TTC549 (cell line): ENCODE measurements around the gene NCKAP5.
A peak's percentile ranks its signal among the peaks of the same experiment; 100 is the strongest.

ENCODE experiments used
- FAIRE-seq: peaks from 2 replicates; lab custom pipeline; 2012; peaks lifted over from hg19 to GRCh38; lab: Jason Lieb, UNC

NCKAP5 gene

DNA sequence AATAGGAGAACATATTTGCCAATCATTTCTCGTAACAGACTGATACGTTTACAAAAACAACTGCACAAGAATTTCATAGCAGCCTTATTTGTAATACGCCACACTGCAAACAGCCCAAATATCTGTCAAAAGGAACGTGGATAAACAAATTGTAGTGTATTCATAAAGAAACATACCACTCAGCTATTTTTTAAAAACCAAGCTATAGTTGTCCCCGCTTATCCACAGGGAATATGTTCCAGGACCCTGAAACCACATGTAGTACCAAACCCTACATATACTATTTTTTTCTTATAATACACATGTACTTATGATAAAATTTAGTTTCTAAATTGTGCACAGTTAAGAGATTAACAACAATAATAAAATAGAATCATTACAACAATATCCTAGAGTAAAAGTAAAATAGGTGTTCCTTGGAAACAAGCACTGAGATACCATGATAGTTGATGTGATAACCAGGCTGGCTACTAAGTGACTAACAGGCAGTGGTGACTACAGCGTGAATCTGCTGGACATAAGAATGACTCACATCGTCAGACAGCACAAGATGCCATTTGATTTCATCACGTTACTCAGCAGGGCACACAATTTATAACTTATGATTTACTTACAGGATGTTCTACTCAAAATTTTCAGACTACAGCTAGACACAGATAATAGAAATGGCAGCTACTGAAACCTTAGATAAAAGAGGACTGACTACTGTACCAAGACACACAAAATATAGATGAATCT is 367.4 kb downstream of the NCKAP5 start:
- no peak for FAIRE-seq

DNA sequence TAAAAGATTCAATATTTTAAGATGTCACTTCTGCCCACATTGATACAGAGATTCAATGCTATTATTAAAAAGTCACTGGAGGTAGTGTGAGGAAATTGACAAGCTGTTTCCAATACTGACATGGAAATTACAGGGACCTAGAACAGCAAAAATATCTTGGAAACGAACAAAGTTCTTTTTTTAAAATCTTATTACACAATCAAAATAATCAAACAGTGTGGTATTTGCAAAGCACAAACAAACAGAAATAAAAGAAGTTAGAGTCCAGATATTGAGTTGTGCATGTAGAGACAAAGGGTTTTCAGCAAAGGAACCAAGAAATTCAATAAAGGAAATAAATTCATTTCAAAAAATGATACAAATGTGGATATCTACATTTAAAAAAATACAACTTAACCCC is 369.6 kb downstream of the NCKAP5 start:
- no peak for FAIRE-seq

DNA sequence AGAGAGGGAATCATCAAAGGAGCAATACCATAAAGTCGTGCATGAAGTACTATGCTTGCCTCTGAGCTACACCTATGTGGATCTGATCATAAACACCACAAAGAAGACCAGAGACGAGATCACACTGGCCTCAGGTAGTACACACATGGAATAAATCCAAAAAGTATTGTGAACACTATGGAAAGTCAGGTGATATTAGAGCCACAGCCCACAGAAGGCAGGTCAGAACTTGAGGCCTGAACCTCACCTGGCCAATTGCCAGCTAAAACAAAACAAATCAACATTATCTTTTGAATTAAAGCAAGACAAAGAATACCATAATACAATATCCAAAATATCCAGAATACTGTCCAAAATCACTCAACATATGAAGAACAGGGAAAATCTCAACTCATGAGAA is 371.1 kb downstream of the NCKAP5 start:
- no peak for FAIRE-seq

DNA sequence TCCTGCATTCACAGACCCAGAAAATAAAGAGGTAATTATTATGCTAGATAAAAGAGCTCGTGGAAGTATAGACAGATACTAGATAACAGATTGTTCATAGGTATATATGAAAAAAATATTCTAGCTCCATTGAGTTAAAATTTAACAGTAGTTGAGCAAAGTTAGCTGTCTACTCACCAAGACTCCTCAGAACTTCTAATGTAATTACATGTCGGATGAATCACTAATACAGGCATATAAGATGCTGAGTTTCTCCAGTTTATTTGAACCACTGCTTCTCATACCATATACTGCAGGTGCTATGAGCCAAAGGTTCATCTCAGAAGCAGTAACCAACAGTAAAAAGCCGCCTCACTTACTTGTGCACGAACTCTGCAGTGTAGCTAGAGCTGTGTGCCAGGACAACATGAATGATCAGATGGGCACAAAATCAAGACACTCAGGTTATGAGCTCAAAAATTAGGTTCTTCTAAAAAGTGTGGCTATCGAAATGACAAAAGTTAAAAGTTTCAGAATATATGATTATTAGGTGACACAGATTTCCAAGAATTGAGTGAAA is 373.4 kb downstream of the NCKAP5 start:
- FAIRE-seq, result no peak

DNA sequence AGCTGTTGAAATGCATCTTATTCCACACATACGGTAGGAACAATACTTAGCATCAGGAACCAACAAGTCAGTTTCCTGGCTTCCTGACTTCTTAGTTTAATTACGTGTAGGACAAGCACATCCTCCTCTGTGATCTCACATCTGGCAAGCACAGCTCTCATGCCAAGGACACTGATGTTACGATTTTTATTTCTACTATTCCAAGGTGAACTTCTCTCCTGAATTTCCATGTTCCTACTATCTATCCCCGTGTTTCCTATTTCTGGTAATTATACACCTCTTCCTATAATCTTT is 374.0 kb downstream of the NCKAP5 start:
- FAIRE-seq, result no peak

DNA sequence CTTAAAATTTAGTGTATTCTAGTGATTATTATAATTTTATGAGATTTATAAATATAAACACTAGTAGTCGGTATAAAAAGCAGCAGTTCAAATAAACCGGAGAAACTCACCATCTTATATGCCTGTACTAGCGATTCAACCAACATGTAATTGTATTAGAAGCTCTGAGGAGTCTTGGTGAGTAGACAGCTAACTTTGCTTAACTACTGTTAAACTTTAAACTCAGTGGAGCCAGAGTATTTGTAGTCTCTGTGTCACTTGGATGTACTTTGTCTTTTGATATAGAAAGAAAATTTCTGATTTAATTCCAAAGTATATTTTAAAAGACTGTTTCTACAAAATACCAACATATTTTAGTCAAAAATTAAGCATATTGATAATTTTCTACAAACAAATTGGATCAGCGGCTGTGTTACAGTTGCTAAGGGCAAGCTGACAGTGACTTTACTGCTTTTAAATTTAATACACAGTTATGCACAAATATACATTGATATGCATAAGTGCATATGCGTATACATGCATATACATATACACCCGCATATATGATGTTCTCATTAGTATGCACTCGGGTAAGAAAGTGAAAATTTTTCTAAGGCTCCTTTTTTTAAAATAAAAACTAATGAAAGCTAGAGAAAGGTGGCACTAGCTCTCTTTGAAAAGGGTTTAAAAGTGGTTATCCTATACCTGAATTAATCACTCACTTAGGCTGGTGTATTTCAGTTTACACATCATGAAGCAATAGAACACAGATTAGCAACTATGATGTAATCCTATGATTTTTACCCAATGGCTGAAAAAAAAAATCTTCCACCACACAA is 374.5 kb downstream of the NCKAP5 start:
- no peak for FAIRE-seq

DNA sequence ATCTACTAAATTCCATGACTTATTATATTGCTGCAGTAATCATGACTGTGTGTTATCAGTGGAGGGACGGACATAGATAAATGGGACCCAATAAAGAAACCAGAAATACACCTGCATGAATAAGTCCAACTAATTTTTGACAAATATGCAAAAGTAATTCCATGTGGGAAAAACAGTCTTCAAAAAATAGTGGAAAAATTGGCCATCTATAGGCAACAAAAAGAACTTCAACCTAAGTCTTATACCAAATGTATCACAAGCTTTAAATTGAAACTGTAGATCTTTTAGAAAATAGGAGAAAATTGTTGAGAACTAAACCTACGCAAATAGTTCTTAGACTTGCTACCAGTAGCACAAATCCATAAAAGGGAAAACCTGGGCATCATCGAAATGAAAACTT is 376.2 kb downstream of the NCKAP5 start:
- no peak for FAIRE-seq

DNA sequence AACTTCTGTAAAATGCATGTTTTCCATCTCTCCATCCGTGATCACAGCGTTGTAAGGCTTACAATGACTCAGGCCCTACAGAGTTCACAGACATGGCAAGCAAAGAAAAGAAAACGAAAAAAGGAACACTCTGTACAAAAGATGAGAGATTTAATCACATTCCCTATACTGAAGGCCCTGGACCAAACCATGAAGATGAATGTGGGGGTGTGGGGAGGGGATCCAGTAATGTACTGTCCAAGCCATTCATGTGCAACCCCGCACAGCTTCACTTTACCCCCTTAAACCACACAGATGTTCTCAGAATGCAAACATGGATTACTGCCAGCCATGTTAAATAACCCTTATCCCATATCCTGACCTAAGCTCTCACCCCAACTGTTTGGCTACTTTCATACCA is 391.1 kb downstream of the NCKAP5 start:
- no peak for FAIRE-seq

DNA sequence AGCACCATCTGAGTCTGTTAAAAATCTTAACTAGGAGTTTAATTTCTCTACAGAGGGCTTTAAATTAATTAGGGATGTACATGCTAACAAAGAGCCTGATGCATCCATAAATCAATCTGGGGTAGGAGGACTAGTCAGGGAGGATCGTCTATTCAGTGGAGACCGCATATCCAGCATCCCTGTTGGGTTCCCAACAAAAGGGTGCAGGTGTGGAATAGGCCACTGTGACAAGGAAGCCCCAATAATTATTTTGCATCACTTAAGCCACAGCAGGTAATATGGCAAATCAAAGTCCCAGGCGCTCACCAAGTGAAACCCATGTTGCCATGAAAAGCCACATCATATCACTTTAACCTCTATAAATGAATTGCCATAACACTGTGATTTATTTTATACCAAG is 392.3 kb downstream of the NCKAP5 start:
- FAIRE-seq, result no peak

DNA sequence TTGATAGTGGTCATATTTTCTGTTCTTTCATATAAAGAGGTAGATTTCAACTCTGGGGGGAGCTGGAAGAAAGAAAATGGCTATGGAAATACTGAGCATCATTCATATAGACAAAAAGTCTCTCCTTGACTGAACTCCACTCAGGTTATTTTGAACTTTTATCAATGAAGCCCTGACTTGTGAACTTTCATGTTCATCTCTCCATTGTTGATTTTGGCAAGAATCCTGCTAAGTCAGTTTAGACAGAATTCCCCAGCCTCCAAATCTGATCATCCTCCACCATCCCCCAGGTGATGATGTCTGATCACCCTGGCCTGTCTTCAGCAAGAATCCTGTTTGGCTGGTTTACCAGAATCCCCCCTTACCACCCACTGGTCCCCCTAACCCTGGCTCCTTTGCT is 395.0 kb downstream of the NCKAP5 start:
- FAIRE-seq, result no peak

DNA sequence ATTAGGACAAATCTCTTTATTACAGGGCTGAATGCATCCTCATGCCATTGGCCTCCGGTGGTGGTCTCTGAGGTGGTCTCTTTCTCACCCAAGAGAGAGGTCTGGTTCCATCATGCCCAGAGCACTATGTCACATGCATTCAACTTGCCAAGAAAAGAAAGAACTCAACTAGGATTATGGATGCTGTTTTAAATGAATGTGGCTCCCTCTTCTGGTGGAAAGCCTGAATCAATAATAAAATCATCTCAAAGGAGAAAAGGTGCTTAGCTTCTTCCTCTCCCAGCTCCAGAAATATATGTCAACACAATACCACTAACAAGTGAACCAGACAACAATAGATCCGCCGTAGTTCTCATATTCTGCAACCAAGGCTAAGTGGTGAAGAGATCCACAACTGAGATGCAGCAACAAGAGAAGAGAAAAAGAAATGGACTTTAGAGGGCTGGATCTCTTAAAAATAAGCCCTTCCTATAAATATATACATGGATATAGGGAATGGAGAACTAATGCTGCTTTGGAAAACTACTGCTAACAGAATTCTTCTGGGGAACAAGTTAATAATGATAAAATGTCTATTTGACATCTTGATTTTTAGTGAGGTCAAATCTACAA is 396.8 kb downstream of the NCKAP5 start:
- peak; percentile 62 for FAIRE-seq

DNA sequence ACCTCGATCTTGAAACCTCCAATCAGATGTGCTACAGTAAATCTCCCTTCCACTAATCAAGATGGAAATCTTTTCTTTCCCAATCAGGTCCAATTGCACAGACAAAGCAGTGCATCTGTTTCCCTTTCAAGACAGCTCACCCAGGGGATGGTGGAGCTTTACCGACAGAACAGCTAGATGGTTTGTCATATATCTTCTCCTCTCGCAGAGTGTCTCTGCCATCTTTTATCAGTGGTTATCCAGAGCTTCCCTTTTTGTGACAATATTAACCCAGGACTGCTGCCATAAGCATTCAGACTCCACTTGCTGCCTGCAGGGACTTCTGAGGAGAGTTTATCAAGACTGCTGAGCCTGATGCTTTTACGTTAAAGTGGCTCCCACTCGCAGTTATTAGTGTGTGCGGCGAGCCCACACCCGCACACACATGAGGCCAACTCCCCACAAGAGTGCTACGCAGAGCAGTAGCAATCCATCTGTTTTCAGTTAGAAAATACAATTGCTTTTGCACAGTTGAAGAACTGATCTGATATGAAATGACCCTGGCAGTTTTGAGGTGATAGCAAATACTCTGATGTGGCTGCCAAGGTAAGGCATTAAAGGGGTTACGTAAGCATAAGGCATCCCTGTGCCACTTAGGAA is 398.9 kb downstream of the NCKAP5 start:
- FAIRE-seq, result no peak

DNA sequence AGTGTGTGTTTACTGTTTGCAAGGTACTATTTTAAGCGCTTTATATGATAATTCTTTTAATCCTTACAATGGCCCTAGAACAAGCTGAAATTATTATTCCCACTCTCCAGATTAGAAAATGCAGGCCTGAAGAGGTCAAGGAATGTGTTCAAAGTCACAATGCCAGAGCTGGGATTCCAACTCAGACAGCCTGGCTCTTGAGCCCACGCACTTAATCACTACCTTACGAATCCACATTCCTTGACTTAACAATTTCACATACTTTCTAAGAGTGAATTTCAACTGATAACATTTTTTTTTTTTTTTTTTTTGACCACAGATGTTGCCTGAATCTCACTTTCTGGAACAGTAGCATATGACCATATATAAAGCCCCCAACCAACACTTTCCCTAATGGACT is 400.3 kb downstream of the NCKAP5 start:
- no peak for FAIRE-seq

DNA sequence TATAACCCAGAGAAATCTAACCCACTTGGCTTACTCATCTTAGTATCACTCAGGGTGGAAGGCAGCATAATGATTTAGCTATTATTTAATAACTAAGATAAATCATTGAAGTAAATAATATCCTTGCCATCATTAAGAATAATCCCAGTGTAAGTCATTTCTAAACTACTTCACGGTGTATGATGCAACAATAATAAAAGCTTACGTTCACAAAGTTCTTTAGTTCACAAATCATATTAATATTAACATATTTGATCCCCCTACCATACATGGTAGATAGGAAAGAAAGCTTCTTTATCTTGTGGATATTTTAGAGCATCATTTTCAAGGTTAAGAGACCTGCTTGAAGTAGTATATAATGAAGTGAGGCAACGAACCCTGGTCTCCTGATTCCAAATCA is 401.0 kb downstream of the NCKAP5 start:
- no peak for FAIRE-seq

DNA sequence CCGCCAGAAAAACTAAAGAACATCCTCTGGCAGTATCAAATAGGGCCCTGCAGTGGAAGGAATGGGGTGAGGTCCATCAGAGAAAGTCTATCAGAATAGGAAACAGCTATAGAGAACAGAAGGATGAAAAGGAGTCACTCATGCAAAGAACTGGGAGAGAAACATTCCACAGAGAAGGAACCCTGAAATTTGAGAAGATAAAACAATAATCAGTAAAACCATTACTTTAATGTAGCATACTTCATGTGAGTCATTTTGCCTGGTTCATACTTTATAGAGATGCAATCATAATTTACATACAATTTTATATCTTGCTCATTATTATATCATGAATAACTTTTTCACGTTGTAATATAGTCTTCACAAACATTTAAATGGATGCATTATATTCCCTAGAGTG is 402.2 kb downstream of the NCKAP5 start:
- no peak for FAIRE-seq

DNA sequence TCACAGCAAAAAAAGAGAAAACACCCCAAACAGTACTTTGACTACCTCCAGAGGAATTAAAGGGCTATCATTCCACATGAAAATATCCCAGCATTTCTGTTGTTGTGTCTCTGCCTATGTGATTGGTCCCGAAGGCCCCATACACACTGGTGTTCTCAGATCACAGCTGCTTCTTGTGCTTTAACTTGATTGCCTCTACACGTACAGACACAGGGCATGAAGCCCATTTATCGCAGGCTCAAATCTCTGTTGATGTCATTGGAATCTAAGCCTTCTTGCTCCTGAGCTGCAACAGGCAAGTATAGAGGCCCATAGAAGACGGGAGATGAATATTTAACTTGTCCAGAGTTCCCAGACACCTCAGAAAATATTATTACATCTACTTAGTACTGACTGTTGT is 405.2 kb downstream of the NCKAP5 start:
- FAIRE-seq, result no peak

DNA sequence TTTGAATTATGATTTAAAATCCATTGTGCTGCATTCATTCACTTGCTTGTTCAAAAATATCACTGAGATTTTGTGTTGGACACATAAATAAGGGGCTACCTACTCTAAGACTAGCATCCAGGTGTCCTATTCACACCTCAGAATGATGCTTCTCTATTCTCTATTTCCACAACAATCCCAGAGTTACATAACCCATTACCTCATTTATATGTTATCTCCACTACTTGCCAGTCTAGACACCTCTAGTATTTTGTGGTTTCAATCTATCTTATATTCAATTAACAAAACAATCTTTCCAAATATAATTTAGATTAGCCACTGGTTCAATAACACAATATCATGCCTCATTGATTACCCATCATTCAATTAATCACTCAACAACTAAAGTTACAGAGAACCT is 409.8 kb downstream of the NCKAP5 start:
- no peak for FAIRE-seq

DNA sequence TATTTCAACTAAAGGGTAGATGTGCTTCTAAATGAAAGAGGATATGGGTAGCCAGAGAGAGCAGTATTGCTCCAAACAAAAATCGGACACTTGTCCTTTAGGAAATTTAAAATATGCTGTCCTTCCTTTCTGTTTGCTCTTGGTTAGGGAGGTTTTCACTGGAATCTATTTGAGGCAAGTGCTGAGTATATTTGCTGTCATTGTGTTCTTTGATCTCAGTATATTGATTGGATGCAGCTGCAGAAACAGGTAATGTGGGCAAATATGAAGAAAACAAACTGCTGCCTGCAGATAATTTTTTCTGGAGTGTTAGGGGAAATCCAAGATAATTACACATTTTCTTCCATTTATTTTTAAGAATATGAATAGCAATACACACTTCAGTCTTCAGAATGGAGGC is 410.2 kb downstream of the NCKAP5 start:
- FAIRE-seq, result no peak

DNA sequence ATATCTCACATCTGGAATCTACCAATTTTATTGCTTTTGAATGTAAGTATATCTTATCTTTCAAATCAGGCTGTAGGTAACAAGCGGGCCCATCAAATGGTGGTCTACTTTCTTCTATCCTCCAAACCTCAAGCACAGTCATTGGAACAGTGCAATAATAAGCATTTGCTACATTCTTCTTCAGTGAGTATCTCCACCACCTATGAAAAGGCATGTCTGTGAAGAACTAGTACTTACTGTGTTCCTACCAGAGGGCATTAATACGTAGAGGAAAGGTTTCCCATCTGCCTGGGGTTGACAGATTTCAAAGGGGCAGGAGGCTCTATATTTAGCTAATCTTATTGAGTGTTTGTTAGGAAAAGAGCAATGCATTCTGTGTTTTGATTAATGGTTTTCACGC is 411.1 kb downstream of the NCKAP5 start:
- no peak for FAIRE-seq

DNA sequence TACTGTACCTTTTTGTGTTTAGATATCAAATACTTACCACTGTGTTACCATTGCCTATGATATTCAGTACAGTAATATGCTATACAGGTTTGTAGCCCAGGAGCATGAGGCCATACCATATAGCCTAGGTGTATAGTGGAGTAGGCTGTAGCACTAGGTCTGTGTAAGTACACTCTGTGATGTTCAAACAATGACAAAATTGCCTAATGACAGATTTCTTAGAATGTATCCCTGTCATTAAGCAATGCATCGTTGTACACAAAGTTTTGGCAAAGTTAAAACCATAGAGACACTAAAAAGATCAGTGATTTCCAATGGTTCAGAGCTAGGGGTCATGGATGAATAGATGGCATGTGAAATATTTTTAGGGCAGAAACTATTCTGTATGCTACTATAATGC is 415.5 kb downstream of the NCKAP5 start:
- no peak for FAIRE-seq

DNA sequence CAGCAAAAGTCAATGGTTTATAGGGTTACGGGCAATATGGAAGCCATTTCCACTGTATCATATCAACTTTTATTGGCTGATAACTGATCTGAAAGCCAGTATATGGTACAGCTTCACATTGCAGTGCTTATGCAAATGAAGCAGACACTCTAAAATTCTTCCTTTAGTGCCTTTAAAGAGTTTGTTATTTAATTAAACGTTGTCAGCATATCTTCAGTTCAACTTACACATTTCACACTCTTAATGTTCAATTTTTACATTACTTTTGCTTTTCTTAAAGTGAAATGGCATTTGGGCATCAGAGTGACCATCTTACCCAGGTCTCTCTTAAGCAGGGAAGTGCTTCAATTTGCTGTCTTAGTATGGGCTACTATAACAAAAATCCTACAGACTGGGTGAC is 420.1 kb downstream of the NCKAP5 start:
- no peak for FAIRE-seq

DNA sequence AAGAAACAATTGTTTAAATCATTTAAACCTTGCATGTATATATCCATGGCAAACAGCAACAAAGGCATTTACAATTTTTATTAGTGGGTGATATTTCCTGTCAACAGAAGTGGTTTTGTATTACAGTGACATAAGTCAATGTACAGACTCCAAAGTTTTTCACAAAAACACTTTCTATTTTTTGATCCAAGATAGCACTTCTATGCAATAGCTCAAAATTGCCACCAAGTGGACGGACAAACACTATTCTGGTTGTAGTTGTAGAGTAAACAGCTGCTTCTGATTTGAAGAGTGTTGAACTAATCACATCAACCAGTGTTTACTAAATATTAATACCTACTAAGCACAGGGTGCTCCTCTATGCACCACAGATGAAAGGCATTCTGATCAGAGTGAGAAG is 421.4 kb downstream of the NCKAP5 start:
- FAIRE-seq, result no peak

DNA sequence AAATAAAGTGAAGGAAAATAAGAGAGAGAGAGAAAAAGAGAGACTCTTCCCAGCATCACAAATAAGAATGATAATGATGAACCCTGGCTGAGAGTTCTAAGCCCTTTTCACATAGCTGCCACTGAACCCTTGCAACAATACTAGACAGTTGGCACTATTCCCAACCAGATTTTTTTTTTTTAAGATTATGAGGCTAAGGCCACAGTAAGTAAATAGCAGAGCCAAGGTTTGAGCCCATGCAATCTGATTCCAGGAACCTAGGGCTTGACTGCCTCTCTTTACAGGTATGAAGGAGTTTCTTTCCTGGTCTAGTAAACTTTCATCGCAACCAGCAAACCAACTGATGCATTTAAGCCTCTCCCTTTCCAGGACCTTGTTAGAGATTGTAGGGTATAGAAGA is 424.6 kb downstream of the NCKAP5 start:
- FAIRE-seq, result no peak
